Measurements from ENCODE around the gene OTUD5.

OTUD5 gene

DNA sequence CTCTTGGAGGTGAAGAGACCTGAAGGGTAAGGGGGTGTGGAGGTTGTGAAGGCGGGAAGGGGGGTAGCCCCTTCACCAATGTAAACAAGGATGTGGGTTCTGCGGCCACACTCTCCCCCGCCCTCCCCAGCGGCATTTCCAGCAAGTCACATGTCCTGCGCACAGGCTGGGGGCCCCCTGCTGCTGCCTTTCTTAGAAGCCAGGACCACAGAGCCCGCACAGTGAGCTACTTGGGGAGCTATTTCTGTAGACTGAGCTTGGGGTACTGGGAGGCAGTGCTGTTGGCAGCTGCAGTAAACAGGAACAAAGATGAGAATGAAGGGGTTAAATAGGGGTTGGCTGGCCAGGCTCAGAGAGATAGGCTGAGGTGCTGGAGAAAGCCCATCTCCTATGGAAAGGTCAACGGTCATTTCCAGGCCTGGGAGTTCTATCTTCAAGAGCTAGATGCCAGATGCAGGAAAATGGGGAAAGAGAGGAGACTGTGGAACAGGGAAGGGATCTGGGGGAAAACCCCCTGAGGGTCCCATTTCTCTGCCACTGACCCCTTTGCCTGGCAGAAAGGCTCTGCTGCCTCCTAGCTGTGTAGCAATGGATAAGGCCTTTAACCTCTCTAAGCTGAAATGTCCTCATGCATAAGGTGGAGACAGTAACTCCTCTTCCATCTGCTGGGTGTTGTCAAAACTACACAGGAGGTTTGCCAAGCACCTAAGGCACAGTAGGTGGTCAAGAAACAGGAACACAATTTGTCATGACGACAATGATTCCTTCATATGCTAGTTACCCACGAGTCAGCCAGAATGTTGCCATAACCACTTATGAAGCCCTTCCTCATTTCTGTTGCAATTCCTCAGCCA lies 20.1 kb downstream of the OTUD5 start:
- peak; percentile 28 for DNase-seq

DNA sequence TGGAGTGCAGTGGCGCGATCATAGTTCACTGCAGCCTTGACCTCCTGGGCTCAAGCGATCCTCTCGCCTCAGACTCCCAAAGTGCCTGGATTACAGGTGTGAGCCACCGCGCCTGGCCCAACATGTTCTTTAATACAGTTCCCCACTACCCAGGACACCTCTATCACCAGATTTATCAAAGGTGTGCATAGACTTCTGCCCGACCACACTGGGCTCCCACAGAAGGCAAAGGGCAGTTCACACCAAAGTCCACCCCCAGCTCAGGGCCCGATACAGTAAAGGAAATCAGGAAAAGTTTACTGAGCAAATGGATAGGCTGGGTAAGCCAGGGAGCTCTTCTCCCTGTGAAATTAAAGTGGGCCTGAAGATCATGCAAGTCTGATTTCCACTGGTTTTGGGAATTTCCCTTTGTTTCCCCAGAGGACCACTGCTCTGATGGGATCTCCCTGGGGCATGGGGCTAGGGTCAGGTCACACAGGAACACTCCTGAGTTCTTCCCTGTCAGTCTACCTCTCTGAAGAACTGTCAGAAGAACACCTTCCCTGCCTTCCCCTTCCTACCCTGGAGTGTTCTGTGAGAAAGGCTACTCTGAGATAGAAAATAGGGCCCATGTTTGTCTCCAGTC lies 20.9 kb downstream of the OTUD5 start:
- DNase-seq = no peak

DNA sequence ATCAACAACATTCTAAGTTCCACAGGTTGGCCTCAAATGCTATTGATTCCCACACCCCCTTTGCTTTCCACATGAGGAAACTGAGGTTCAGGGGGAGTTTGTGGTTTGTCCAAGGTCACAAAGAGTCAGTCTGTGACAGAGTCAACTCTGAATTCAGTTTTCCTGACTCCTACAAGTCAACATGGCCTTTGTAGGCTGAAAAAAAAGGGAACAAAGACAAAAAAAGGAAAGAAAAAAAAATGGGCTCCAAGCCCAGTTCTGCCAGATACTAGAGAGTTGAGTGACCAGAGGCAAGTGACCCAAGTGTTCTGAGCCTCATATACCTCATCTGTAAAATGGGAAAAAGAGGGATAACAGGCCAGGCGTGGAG lies 22.1 kb downstream of the OTUD5 start:
- DNase-seq = no peak

- no peak for DNase-seq
Observed at GRCh38 chrX:48934581-48935300, 22.7 kb downstream of the OTUD5 start.

DNA sequence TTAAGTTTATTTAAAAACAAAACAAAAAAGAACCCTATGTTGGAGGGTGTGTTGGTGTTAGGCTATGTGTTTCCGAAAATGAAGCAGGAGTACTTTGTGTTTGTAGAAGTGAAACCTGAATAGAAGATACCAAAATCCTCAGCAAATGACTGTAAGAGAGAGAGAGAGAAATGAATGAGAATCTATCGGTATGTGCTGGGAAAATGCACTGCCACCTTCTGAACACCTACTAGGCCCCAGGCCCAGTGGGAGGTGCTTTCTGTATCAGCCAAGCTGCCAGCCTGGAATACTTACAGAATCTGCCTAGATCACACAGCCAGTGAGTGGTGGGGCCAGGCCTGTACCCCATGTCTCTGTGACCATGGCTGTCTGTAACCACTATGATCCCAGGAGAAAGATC lies 23.6 kb downstream of the OTUD5 start:
- DNase-seq = no peak

DNA sequence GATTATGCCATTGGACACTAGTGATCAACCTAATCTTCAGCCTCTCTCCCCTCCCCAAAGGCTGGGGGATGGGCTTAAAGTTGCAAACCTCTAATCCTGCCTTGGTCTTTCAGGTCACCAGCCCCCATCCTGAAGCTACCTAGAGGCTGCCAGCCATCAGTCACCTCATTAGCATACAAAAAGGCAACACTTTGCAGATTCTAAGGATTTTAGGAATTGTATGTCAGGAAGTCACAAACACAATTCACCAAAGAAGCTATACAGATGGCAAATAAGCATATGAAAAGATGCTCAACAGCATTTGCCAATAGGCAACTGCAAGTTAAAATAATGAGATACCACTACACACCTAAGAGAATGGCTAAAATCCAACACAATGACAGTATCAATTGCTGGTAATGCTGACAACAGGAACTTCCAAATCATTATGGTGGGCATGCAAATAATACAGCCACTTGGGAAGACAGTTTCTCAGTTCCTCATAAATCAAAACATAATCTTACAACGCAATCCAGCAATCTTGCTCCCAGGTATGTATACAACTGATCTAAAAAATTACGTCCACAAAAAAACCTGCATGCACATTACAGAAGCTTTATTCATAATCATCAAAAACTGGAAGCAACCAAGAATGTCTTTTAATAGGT lies 29.5 kb downstream of the OTUD5 start:
- DNase-seq = no peak

- no peak for DNase-seq
Observed at GRCh38 chrX:48927123-48927522, 30.3 kb downstream of the OTUD5 start.

DNA sequence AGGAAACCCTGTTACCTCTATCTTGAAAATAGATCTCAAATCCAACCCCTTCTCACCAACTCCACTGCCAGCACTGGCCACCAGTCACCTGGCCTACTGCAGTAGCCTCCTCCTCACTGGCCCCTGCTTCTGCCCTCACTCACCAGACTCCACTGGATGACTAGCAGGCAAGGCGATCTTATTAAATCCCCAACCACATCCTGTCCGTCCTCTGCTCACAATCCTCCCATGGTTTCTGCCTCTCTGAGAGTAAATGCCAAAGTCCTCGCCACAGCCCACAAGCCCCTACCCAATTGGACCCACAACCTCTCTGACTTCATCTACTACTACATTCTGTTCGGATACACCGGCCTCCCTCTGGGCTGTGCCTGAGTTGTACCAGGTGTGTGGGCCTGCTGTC lies 33.1 kb downstream of the OTUD5 start:
- no peak for DNase-seq

DNA sequence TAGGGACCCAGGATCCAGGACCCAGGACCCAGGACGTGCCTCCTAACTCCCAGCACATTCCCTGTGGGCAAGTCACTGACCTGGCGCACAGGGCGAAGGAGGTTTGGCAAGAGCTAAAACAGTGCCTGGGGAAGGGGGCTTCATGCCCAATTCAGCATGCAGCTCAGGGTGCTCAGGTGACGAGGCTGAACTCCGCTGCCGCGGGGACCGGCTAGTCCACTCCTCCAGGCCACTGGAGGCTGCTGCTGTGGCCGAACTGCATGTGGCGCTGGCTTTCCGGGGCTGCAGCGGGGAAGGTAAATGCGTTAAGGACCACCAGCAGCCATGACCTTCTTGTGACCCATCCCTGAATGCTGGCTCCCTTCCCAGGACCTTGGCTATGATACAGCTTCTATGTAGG lies 33.6 kb downstream of the OTUD5 start:
- no peak for DNase-seq

DNA sequence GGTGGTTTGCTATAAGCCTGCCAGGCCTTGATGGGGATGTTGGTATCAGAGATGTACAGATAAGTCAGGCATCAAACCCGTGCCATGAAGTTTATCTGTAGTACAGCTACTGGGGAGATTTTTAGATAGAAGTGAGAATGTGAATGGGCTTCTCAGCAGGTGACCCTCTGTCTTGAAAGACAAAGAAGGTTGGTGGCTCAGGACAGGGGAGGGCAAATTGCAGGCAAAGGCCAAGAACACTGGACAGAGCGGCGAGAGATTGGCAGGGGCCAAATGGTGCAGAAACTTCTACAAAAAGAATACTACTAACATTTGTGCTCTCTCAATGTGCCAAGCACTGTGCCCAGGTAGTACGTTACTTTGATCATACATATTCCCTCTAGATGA lies 36.7 kb downstream of the OTUD5 start:
- DNase-seq = no peak

- DNase-seq = no peak
Observed at GRCh38 chrX:48919947-48920717, 37.3 kb downstream of the OTUD5 start.

DNA sequence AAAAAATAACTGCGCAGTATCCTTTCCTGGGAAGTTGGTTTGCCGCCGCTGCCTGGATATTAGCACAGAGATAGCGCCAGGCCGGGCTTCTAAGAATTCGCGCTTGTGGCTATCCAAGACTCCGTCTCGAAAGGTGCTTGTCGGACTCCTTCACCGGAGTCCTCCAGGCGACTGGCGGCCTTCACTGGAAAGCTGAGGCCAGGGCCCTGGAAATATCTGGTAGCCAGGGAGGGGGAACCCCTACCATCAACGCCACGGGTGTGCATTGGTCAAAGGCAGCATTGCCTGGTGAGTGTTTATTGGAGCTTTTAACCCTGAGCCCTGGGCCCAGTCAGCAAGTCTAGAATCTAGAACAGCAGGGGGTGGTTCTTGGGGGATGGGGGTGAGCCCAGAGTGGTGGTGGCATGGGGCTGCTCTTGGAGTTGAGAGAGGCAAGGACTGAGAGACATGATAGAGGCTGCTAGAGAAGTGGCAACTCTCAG lies 38.0 kb downstream of the OTUD5 start:
- no peak for DNase-seq

GRCh38 chrX:48918643-48919340 lies 38.6 kb downstream of the OTUD5 start, which contains the start of gene PIM2:
TSS of gene PIM2 (minus strand) at chrX:48919024. CDS start at chrX:48918834, 190 bp downstream.
- peak; percentile 76 for DNase-seq

DNA sequence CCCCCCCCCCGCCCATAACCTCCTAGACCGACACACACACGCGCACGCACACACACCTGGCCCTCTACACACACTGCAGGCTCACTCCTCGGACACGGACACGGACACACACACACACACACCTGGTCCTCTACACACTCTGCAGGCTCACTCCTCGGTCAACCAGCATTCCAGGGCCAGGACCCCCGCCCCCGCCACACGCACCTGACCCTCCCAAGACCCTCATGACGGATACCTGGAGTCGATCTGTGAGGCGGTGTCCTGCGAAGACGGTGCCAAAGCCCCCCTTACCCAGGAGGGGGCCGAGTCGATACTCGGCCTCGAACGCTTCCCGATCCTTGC lies 39.1 kb downstream of the OTUD5 start:
- no peak for DNase-seq

DNA sequence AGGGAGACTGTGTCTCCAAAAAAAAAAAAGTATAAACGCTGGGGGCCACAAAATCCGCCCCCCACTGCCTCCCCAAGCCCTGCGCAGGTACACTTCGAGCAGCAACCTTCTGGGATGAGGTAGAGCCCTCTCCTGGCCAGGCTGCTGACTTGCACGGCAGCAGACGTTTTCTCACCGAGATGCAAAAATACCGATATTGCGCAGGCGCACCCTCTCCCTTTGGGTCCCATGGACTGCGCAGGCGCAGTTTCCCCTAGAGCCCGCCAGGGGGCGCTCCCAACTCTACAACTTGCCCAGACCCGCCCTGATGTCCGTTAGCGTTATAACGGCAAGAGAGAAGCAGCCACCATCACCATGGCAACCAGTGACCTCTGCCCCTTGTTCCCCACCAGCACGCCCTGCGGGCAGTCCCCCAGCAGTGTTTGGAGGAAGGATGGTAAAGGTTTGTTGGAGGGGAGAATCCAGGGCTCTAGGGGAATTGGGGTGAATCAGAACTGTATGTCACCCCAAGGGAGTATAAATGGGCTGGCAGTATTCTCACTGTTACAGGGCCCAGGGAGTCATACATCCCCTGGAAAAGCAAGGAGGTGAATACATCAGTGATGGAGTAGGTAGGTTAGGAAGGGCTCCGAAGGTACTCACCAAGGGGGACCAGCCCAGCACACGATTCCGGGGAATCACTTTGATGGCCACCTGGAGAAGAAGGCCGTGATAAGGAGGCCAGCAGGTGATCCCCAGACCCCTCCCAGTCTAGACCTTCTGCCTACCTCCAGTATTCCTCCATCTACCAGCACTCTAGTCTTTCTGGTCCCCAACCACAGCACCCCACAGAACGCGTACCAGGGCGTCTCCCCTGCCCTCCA lies 40.0 kb downstream of the OTUD5 start:
- DNase-seq = peak; percentile 86

DNA sequence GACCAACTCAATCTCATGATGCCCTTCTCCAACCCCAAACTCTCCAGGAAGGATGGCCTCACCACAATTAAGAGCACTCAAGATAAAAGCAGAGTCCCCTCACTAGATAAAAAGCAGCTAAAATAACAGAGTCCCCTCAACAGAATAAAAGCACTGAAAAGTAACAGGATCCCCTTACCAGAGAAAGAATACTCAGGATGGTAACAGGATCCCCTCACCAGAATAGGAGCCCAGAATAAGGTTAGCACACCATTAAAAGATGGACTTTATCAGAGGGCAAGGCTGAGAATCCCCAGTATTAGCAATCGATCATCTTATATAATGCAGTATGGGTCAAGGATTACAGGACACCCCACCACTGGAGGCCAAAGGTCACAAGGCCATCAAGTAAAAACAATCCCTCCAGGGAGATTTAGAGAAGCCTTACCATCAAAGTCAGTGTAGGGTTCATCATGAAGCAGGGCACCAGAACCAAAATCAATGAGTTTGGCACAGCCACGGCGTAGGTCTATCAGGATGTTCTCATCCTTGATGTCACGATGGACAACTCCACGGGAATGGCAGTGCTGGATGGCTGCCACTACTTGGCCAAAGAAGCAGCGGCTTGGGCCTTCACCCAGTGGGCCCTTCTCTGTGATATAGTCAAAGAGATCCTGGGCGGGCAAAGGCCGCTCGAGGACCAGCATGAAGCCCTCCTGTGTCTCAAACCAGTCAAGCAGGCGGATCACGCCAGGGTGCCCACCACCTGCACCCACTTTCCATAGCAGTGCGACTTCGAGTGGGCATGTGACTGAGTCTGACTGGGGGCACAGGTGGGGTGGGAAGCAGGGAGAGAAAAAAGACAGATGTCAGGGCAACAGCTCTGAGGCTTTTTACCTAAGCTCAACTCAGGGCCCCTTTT lies 42.6 kb downstream of the OTUD5 start:
- DNase-seq = no peak

DNA sequence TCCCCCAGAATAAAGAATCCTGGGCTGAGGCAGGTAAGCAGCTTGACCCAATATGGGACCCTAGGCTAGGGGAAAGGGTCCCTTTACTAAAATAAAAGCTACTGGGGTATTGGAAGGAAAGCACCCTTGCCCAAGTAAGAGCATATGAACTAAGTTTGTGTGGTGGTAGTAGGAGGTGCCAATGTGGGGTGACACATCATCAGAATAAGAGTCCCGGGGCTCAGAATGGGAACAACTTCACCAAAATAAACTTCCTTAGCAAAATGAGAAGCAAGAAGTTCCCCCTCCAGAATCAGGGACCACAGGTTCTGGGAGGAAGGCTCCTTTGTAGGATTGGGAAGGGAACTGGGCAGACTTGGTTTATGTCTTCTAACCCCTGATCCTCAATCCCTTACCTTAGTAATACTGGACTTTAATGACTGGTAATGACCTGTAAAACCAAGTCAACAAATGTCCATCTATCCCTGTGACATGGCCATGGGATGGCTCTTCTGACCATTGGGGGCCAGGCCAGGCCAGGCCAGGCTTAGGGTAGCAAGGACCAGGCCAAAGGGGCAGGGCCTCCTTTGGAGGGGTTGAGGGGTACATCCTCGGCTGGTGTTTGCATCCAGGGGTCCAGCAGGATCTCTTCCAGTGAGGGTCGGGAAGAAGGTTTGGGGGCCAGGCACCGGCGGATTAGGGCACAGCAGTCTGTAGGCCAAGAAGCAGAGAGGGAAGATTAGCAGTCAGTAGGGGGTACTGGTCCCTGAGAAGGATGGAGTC lies 43.6 kb downstream of the OTUD5 start:
- no peak for DNase-seq

GRCh38 chrX:48911412-48912182 lies 45.8 kb downstream of the OTUD5 start, which contains the start of gene SLC35A2:
TSS of gene SLC35A2 (minus strand) at chrX:48911646. CDS start at chrX:48911636, 10 bp downstream.
- DNase-seq = peak; percentile 67
